Keratinocyte (primary cell): ENCODE data around the gene KRT8. TPM values are rescaled to one million over a fixed set of nuclear protein-coding genes. Genes with fewer than 3 reads are reported as not detected.

Experiments used
- DNase-seq: peaks from one replicate; pipeline ENCODE4 v3.0.0-alpha.2; 2011; ENCODE audit warnings: low read depth, missing footprints, low spot score
- FAIRE-seq: peaks from 2 replicates; lab custom pipeline; 2011; peaks lifted over from hg19 to GRCh38; lab: Jason Lieb, UNC
- H2AFZ ChIP-seq: 2 replicates; pipeline ENCODE4 v1.6.0; 2012; ENCODE audit warnings: low read length, control low read depth, inconsistent platforms; ENCODE audit not compliant: control insufficient read depth
- H3K27ac ChIP-seq: 2 replicates; pipeline ENCODE4 v1.5.1; 2011; ENCODE audit warnings: low read length; ENCODE audit not compliant: control insufficient read depth, insufficient read depth
- H3K27me3 ChIP-seq: 3 replicates; pipeline ENCODE4 v1.6.0; 2011; ENCODE audit warnings: low read length; ENCODE audit not compliant: control insufficient read depth, insufficient read depth; ENCODE audit errors: extremely low read depth
- H3K36me3 ChIP-seq, 2 experiments: 2 replicates in 1 of 2; 3 replicates in 1 of 2; pipeline ENCODE4 v1.5.1; 2011; ENCODE audit warnings: low read length in 2 of 2, mild to moderate bottlenecking in 1 of 2; ENCODE audit not compliant: control insufficient read depth in 2 of 2, insufficient read depth in 2 of 2; ENCODE audit errors: extremely low read depth in 1 of 2
- H3K4me1 ChIP-seq: 3 replicates; pipeline ENCODE4 v1.5.1; 2011; ENCODE audit warnings: low read length; ENCODE audit not compliant: control insufficient read depth, insufficient read depth; ENCODE audit errors: extremely low read depth
- H3K4me2 ChIP-seq: 3 replicates; pipeline ENCODE4 v1.6.0; 2011; ENCODE audit warnings: low read depth, low read length; ENCODE audit not compliant: control insufficient read depth, insufficient read depth; ENCODE audit errors: extremely low read depth
- H3K4me3 ChIP-seq, 3 experiments: fragments of 200-600 bp in 1 of 3; sonication (generic) in 1 of 3; 2 replicates in 2 of 3; 3 replicates in 1 of 3; pipeline ENCODE4 v1.5.1; 2011 to 2016; ENCODE audit warnings: low read length in 3 of 3, mild to moderate bottlenecking in 3 of 3, control low read depth in 2 of 3, inconsistent platforms in 1 of 3, low read depth in 1 of 3, mixed read lengths in 1 of 3, mixed run types in 1 of 3, moderate library complexity in 1 of 3; ENCODE audit not compliant: control insufficient read depth in 2 of 3, insufficient read depth in 2 of 3; ENCODE audit errors: extremely low read depth in 1 of 3
- H3K79me2 ChIP-seq: 2 replicates; pipeline ENCODE4 v1.6.0; 2012; ENCODE audit warnings: low read length; ENCODE audit not compliant: control insufficient read depth, insufficient read depth
- H3K9ac ChIP-seq: 3 replicates; pipeline ENCODE4 v1.6.0; 2011; ENCODE audit warnings: low read length; ENCODE audit not compliant: control insufficient read depth, insufficient read depth; ENCODE audit errors: extremely low read depth
- H3K9me1 ChIP-seq: 3 replicates; pipeline ENCODE4 v1.6.0; 2011; ENCODE audit warnings: low read length; ENCODE audit not compliant: control insufficient read depth, insufficient read depth; ENCODE audit errors: extremely low read depth
- H3K9me3 ChIP-seq: 2 replicates; pipeline ENCODE4 v1.5.1; 2012; ENCODE audit warnings: low read depth, low read length; ENCODE audit not compliant: control insufficient read depth
- H4K20me1 ChIP-seq: 3 replicates; pipeline ENCODE4 v1.6.0; 2011; ENCODE audit warnings: low read length; ENCODE audit not compliant: control insufficient read depth, insufficient read depth; ENCODE audit errors: extremely low read depth
- CTCF ChIP-seq, 3 experiments: IDR thresholded peaks in 1 of 3; conservative IDR thresholded peaks in 1 of 3; optimal IDR thresholded peaks in 1 of 3; 2 replicates in 2 of 3; 3 replicates in 1 of 3; pipeline versions ENCODE3 to v1.5.1; 2011; ENCODE audit warnings: low read length in 3 of 3, mild to moderate bottlenecking in 3 of 3, moderate library complexity in 2 of 3, control low read depth in 1 of 3, inconsistent platforms in 1 of 3; ENCODE audit not compliant: insufficient read depth in 2 of 3; ENCODE audit errors: extremely low read depth in 1 of 3
- EZH2 ChIP-seq: IDR thresholded peaks from one replicate; pipeline ENCODE4 v1.6.1; 2012; ENCODE audit warnings: inconsistent platforms, mild to moderate bottlenecking, low read length, moderate library complexity
- dilution Hi-C: fragments of 300-500 bp; cut with MboI; formaldehyde crosslinking; loops from one replicate; pipeline ENCODE4 v1.7.0; 2020; ENCODE audit warnings: low sequenced_read_pairs; ENCODE audit not compliant: extremely low pct_ligation_motif_present
- polyA plus RNA-seq, 5 experiments: library from polyadenylated mRNA; depleted of rRNA in 3 of 5; stranded (reverse) in 3 of 5; stranded (forward) in 1 of 5; unstranded in 1 of 5; fragments of >200 nt; gene quantifications; 1 replicate in 1 of 5; 2 replicates in 3 of 5; 3 replicates in 1 of 5; pipeline versions ENCODE4 v1.2.1 to v1.2.3, GENCODE V29; 2011 to 2012; ENCODE audit warnings: missing spikeins in 2 of 5, low read depth in 1 of 5, low replicate concordance in 1 of 5

The KRT8 gene
- polyA plus RNA-seq, 1 donor (not counting 4 experiments of a cell fraction or from before 2014, with no cell fraction given) = 151 TPM

GRCh38 chr12:52909796-52910195 lies 4.9 kb upstream of the KRT8 start:
- no peak overlapping the region for H3K4me3 ChIP-seq
- no peak overlapping the region for H3K4me2 ChIP-seq
- peaks cover 9% of the 10 kb centered on the region for H3K27me3 ChIP-seq
- dilution Hi-C loops = no loop called here
- peaks cover 2% of the 10 kb centered on the region for H3K9me1 ChIP-seq
- no peak overlapping the region for H3K27ac ChIP-seq
- DNase-seq (no peak), FAIRE-seq (no peak)
- no peaks in the 10 kb centered on the region for H4K20me1 ChIP-seq
- peaks cover 39% of the 10 kb centered on the region for H3K4me1 ChIP-seq
- no peak overlapping the region for H3K9ac ChIP-seq
- no peak overlapping the region for H2AFZ ChIP-seq
- TF ChIP-seq EZH2 = no peak
- no peak for TF ChIP-seq CTCF (optimal IDR thresholded peaks at IDR 0.05 in 1 of 3, IDR thresholded peaks at IDR 0.05 in 1 of 3, conservative IDR thresholded peaks at IDR 0.05 in 1 of 3; ENCODE audit: extremely low read depth in 1 of 3, insufficient read depth in 2 of 3, low read length in 3 of 3)
- no peaks in the 10 kb centered on the region for H3K36me3 ChIP-seq
- no peaks in the 10 kb centered on the region for H3K9me3 ChIP-seq
- no peaks in the 10 kb centered on the region for H3K79me2 ChIP-seq

- H3K9me3 ChIP-seq = no peaks in the 10 kb centered on the region
- H3K9me1 ChIP-seq = peaks cover 2% of the 10 kb centered on the region
- dilution Hi-C loops = no loop called here
- no peaks in the 10 kb centered on the region for H4K20me1 ChIP-seq
- H3K36me3 ChIP-seq = no peaks in the 10 kb centered on the region
- DNase-seq (no peak), FAIRE-seq (no peak)
- H3K27ac ChIP-seq = no peak overlapping the region
- H3K79me2 ChIP-seq = no peaks in the 10 kb centered on the region
- peaks cover 39% of the 10 kb centered on the region for H3K4me1 ChIP-seq
- H3K9ac ChIP-seq = no peak overlapping the region
- H3K4me2 ChIP-seq = no peak overlapping the region
- TF ChIP-seq EZH2 = no peak
- TF ChIP-seq CTCF (optimal IDR thresholded peaks at IDR 0.05 in 1 of 3, IDR thresholded peaks at IDR 0.05 in 1 of 3, conservative IDR thresholded peaks at IDR 0.05 in 1 of 3; ENCODE audit: extremely low read depth in 1 of 3, insufficient read depth in 2 of 3, low read length in 3 of 3) = no peak
- no peak overlapping the region for H2AFZ ChIP-seq
- peaks cover 9% of the 10 kb centered on the region for H3K27me3 ChIP-seq
- H3K4me3 ChIP-seq = no peak overlapping the region
These were observed 4.5 kb upstream of the KRT8 start for GRCh38 chr12:52909331-52909730.
